GM19455 (cell line): ENCODE measurements around the gene PHACTR4.
"Not testable (repeated sequence)": the region's sequence is repeated elsewhere in the genome, so short reads cannot be mapped to it uniquely, and the experiment has no call there.

Experiments
- ATAC-seq: cut with Tn5 transposase; IDR thresholded peaks from one replicate; pipeline ENCODE4 v1.9.1; 2021; ENCODE audit not compliant: unreplicated experiment

The PHACTR4 gene

DNA sequence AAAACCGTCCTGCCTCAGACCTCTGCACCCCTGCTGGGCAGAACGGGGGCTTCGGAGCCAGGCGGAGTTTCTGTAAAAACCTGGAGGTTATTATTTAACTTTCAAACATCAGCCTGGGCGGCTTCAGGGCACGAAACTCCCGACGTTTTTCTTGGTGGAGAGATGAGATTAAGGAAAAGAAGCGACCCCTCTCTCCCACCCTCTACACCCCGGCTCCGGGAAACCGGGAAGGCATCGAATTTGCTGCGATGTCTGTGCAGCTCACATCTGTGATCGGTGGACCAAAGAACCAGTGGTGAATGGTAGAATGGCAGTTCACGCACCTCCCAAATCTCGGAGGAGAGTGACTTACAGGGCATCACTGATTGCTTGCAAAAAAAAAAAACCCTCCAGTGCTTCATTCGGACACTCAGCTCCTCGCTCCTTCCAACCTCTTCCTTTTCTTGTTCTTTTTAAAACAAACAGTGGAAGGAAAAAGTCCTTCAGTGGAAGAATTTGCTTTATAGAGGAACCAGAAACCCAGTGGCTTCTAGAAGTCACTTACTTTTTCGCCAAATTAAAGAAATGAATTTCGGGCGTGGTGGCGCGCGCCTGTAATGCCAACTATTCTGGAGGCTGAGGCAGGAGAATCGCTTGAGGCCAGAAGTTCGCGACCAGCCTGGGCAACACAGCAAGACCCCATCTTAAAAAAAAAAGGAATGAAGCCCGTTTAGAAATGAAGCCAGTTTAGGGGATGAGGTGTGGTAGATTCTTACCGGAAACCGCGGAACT is 884 bp downstream of the PHACTR4 start:
- ATAC-seq = no peak

DNA sequence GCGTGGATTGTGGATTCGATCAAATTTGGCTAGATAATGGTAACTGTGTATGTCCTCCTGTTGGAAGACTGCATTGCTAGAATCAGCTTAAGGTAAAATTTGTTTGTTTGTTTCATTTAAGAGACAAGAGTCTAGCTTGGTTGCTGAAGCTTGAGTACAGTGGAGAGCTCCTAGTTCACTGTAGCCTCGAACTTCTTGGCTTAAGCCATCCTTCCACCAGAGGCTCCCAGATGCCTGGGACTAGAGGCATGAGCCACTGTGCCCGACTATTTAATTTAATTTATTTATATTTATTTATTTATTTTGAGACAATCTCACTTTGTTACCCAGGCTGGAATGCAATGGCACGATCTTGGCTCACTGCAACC is 1.5 kb downstream of the PHACTR4 start:
- no peak for ATAC-seq

DNA sequence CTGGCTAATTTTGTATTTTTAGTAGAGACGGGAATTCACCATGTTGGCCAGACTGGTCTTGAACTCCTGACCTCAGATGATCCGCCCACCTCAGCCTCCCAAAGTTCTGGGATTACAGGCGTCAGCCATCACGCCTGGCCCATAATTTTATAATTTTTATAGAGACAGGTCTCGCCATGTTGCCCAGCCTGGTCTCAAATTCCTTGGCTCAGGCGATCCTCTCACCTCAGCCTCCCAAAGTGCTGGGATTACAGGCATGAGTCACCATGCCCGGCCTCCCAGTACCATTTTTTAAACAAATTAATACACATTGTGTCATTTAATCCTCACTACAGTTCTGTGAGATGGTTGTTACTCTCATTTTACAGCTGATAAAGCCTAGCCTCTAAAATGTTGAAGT is 3.9 kb downstream of the PHACTR4 start:
- not testable (repeated sequence) for ATAC-seq

DNA sequence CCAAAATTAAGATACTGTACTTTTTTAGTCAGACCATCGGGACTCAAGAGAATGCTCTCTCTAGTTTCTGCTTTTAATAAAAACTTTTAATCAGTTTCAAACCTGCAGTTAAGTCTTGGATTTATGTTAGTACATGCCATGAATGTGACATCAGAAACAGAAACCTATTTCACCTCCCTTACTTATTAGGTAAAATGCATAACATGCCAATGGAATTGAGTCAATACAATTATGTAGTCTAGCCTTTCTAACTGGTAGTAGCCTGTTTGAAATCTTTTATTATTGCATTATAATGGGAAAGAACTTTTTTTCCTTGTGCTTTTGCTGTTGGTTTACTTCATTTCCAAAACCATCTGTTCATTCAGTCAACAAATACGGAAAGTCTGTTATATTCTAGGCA is 4.8 kb downstream of the PHACTR4 start:
- ATAC-seq = no peak

DNA sequence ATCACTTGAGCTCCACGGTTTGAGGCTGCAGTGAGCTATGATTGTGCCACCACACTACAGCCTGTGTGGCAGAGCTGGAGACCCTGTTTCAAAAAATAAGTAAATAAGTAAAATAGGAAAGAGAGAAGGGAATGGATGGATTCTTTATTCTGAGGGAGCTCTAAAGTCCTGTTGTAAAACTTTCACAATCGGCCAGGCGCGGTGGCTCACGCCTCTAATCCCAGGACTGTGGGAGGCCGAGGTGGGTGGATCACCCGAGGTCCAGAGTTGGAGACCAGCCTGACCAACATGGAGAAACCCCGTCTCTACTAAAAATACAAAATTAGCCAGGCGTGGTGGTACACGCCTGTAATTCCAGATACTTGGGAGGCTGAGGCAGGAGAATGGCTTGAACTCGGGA is 6.1 kb downstream of the PHACTR4 start:
- ATAC-seq = not testable (repeated sequence)

DNA sequence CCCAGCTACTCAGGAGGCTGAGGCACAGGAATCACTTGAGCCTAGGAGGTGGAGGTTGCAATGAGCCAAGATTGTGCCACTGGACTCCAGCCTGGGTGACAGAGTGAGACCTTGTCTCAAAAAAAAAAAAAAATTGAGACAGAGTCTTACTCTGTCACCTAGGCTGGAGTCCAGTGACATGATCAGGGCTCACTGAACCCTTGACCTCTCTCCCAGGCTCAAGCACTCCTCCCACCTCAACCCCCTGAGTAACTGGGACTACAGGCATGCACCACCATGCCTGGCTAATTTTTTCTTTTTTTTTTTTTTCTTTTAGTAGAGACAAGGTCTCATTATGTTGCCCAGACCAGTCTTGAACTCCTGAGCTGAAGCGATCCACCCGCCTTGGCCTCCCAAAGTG is 6.7 kb downstream of the PHACTR4 start:
- ATAC-seq = not testable (repeated sequence)

DNA sequence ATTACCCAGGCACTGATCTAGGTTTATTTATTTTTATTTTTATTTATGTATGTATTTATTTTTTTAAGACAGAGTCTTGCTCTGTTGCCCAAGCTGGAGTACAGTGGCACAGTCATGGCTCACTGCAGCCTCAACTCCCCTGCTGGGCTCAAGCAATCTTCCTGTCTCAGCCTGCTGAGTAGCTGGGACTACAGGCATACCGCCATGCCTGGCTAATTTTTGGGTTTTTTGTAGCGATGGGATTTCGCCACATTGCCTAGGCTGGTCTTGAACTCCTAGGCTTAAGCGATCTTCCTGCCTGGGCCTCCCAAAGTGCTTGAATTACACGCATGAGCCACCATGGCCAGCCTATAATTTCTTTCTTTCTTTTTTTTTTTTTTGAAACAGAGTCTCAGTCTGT is 9.4 kb downstream of the PHACTR4 start:
- no peak for ATAC-seq

DNA sequence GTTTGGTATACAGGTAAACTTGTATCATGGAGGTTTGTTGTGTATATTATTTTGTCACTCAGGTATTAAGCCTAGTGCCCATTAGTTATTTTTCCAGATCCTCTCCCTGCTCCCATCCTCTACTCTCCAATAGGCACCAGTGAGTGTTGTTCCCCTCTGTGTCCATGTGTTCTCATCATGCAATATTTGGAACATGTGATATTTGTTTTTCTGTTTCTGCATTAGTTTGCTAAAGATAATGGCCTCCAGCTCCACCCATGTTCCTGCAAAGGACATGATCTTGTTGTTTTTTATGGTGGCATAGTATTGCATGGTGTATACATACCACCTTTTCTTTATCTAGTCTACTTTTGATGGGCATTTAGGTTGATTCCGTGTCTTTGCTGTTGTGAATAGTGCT is 10.9 kb downstream of the PHACTR4 start:
- no peak for ATAC-seq

DNA sequence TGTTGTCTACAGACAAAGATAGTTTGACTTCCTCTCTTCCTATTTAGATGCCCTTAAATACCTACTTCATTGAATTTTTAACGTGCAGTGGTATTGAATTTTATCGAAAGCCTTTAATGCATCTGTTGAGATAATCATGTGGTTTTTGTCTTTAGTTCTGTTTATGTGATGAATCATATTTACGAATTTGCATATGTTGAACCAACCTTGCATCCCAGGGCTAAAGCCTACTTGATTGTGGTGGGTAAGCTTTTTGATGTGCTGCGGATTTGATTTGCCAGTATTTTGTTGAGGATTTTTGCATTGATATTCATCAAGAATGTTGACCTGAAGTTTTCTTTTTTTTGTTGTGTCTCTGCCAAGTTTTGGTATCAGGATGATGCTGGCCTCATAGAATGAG is 14.2 kb downstream of the PHACTR4 start:
- ATAC-seq = not testable (repeated sequence)

DNA sequence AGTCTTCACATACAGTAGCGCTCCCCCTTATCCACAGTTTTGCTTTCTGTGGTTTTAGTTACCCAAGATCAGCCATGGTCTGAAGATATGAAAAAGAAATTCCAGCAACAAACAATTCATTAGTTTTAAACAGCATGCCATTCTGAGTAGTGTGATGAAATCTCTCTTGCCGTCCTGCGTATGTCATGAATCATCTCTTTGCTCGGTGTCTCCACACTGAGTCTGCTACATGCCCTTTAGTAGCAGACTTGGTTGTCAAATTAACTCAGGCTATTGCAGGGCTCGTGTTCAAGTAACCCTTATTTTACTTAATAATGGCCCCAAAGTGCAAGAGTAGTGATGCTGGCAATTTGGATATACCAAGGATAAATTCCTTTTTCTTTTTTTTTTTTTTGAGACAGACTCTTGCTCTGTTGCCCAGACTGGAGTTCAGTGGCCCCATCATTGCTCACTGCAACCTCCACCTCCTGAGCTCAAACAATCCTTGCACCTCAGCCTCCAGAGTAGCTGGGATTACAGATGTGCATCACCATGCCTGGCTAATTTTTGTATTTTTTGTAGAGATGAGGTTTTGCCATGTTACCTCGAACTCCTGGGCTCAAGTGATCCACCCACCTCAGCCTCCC is 22.6 kb downstream of the PHACTR4 start:
- ATAC-seq = no peak

DNA sequence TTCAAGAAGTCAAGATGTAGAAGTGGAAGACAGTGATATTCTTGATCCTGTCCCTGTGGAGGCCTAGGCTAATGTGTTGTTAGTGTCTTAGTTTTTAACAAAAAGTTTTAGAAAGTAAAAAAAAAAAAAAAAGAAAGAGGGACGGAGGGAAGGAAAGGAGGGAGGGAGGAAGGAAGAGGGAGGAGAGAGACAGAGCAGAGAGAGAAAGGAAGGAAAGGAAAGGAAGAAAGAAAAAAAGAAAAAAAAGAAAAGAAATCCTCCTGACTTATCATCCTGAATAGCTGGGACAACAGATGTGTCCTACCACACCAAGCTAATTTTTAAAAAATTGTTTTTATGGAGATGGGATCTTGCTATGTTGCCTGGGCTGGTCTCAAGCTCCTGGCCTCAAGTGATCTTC is 24.6 kb downstream of the PHACTR4 start:
- ATAC-seq = no peak

DNA sequence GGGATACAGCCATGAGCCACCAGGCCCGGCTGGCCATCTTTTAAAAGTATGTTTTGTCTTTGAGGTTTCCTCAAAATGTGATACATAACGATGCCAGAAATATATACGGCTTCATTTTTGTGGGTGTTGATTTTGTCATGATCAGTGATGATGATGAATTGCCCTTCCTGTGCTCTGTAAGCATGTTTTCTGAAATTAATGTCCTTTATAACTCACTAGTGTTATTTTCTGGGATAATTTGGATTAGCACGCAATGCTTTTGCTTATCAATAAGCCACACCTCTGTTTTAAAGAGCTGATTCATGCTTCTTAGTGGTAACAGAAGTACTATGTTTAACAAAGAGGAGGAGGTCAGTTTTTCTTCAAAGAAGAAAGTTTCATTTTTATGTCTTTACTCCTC is 25.6 kb downstream of the PHACTR4 start:
- no peak for ATAC-seq

DNA sequence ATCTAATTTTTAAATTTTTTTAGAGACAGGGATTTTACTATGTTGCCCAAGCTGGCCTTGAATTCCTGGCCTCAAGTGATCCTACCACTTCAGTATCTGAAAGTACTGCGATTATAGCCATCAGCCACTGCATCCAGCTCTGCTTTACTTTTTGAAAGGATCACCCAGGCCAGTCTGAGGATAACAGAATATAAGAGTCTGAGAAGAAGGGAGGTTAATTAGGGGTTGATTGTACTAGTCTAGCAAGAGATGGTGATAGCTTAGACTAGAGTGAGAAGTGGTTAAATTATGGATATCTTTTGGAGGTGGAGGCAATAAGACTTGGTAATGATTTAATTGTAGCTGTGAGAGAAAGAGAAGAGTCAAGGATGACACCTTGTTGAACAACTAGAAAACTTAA is 32.2 kb downstream of the PHACTR4 start:
- no peak for ATAC-seq

DNA sequence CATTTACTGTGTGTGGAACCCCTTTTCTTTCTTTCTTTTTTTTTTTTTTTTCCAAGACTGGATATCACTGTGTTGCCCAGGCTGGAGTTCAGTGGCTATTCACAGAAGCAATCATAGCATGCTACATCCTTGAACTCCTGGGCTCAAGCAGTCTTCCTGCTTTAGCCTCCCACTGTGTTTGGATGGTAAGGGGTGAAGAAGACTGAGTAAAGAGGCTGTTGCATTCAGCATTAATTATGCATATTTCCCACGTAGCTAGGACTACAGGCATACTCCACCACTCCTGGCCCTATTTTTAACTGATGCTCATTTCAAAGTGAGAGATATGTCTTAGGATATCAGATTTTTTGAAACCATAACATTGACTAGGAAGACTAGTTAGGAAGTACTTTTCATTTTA is 39.5 kb downstream of the PHACTR4 start:
- no peak for ATAC-seq

DNA sequence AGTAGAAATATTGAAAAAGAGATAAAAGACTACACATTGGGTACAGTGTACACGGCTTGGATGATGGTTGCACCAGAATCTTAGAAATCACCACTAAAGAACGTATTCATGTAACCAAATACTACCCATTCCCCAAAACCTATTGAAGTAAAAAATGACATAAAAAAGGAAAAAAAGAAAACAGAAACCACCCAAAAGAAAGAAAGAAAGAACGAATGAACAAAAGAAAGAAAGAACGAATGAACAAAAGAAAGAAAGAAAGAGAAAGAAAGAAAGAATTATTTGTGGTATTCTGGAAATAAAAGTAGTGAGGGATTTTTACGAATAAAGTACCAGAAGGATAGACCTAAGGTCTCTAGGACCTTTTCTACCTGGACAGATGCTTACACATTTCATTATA is 42.1 kb downstream of the PHACTR4 start:
- no peak for ATAC-seq

DNA sequence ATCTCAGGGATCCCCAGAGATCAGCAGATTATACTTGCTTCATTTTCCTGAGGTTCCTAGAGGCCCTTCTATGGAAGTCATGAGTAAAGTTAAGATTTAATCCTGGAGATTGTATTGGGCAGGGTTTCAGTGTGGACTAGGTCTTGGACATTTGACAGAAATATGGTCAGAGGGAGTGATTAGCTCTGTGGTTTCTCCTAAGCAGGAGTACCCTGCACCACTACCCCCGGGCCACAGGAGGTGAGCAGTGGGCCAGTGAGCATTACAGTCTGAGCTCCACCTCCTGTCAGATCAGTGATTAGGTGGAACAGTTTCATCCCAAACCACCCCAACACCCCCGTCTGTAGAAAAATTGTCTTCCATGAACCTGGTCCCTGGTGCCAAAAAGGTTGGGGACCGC is 43.2 kb downstream of the PHACTR4 start:
- ATAC-seq = no peak

DNA sequence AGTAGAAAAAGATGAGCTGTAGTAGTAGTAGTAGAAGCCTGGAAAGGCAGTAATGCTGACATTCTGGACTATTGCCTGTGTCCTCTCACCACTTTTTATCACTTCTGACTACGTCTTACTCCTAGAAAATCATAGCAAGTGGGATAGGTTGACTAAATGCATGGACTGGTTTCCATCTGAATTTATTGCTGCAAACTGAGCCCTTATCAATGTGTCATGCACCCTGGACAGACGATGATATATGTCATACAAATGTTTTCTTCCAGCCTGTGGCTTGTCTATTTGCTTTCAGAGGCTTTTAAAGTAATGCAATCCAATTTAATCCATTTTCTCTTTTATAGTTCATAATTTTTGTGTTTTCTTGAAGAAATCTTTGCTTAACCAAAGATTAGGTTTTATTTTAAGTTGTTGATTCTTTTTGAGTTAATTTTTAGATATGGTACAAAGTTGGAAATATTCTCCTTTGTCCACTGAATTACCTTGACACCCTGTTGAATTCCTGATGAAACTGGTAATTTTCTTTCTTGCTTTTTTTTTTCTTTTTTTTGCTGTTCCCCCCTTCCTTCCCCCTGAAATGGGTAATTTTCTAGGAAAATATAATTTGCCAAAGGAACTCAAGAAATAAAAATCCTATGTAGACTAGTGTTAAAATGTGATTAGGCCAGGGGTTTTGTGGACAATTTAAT is 47.1 kb downstream of the PHACTR4 start:
- no peak for ATAC-seq

DNA sequence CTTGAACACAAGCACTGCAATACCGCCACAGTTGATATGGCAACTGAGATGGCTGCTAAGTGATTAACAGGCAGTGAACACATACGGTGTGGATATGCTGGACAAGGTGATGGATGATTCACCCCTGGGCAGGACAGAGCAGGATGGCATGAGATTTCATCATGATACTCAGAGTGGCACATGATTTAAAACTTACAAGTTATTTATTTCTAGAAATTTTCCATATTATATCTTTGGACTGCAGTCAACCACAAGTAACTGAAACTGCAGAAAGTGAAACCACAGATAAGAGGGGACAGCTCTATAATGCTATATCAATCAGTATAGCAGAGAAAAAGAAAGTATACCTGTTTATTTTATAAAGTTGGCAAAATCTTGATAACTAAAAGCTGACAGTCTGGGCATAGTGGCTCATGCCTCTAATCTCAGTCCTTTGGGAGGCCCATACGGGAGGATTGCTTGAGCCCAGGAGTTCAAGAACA is 47.9 kb downstream of the PHACTR4 start:
- no peak for ATAC-seq

DNA sequence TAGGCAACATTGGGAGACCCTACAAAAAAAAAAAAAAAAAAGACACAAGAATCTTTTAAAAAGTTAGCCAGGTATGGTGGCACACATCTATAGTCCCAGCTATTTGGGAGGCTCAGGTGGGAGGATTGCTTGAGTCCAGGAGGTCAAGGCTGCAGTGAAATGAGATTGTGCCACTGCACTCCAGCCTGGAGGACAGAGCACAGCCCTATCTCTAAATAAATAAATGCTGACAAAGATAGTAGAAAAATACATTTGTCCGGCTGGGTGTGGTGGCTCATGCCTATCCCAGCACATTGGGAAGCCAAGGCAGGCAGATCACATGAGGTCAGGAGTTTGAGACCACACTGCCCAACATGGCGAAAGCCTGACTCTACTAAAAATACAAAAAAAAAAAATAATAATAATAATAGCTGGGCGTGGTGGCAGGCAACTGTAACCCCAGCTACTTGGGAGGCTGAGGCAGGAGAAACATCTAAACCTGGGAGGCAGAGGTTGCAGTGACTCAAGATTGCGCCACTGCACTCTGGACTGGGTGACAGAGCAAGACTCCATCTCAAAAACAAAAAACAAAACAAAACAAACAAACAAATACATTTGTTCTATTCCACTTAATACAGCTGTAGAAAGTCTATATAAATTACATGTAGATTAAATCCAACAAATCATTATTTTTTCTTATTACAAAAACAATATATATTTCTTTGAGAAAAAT is 48.5 kb downstream of the PHACTR4 start:
- ATAC-seq = no peak

DNA sequence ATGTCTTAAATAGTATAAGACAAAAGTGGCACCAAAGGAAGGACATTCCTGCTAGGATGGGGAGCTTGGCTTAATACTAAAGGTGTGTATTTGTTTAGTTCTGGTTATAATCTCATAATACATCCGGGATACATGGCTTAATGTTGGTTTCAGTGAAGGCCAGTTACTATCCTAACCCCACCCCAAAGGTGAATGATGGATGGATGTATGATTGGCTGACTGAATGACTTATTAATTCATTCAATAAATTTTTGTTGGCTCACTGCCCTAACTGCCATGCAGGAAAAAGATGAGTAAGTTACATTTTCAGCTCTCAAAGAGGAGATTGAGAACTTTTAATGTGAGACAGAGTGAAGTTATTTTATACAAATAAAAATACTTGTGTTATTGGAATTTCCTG is 52.2 kb downstream of the PHACTR4 start:
- ATAC-seq = no peak

DNA sequence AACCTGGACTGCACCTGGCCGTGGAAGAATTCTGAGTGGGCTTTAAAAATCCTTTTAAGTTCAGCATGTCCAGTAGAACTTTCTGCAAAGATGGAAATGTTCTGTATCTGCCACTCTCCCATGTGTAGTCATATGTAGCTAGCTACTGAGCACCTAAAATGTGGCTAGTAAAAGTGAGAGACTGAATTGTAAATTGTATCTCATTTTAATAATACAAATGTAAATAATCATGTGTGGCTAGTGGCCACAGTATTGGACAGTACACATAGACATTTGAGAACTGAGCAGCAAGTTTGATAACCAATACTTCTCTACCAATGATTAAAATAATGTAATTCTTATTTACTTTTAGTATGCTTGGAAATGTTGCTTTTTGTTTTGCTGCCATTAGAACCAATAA is 57.3 kb downstream of the PHACTR4 start:
- ATAC-seq = no peak

DNA sequence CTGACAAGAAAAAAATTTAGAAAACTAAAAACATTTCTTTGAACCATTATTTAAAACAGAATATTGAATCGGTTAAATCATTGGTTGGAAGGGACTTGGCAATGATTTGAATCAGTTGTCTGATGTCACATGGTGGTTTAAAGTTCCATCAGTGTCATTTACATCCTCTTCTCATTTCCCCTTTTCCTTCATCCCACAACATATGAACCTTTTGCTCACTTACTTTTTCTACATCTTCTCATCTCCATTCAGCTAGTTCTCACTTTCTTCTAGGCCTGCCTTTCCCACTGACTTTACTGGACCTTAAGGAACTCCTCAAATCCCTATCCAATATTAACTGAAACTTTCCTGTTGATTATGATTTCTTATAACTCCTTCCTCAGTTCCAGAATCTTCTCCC is 58.5 kb downstream of the PHACTR4 start:
- ATAC-seq = no peak
